GM23248 (cell line): ENCODE data around the gene NEIL1.

Experiments
- EZH2 ChIP-seq: fragments of 200-600 bp; sonication (generic); IDR thresholded peaks from 2 replicates; pipeline ENCODE4 v1.6.1; 2018; ENCODE audit warnings: antibody characterized with exemption, mild to moderate bottlenecking; ENCODE audit not compliant: insufficient read depth, poor library complexity, severe bottlenecking
- EZH2phosphoT487 ChIP-seq: fragments of 200-600 bp; sonication (generic); IDR thresholded peaks from 2 replicates; pipeline ENCODE4 v1.6.1; 2018; ENCODE audit warnings: antibody characterized with exemption, moderate library complexity, mild to moderate bottlenecking, low read depth; ENCODE audit not compliant: insufficient read depth

- TF ChIP-seq EZH2 = no peak
- no peak for TF ChIP-seq EZH2phosphoT487
Observed at GRCh38 chr15:75368689-75369239, 21.9 kb downstream of the NEIL1 start.
